SH-SY5Y (cell line): Measurements from ENCODE around the gene TBC1D22A.

Source experiments
- GATA2 ChIP-seq: IDR thresholded peaks from 2 replicates; pipeline ENCODE4 v1.6.1; 2011; ENCODE audit warnings: mild to moderate bottlenecking, low read depth, low read length
- GATA3 ChIP-seq: IDR thresholded peaks from 2 replicates; pipeline ENCODE4 v1.6.1; 2011; ENCODE audit warnings: low read depth, mild to moderate bottlenecking, low read length, moderate library complexity

DNA sequence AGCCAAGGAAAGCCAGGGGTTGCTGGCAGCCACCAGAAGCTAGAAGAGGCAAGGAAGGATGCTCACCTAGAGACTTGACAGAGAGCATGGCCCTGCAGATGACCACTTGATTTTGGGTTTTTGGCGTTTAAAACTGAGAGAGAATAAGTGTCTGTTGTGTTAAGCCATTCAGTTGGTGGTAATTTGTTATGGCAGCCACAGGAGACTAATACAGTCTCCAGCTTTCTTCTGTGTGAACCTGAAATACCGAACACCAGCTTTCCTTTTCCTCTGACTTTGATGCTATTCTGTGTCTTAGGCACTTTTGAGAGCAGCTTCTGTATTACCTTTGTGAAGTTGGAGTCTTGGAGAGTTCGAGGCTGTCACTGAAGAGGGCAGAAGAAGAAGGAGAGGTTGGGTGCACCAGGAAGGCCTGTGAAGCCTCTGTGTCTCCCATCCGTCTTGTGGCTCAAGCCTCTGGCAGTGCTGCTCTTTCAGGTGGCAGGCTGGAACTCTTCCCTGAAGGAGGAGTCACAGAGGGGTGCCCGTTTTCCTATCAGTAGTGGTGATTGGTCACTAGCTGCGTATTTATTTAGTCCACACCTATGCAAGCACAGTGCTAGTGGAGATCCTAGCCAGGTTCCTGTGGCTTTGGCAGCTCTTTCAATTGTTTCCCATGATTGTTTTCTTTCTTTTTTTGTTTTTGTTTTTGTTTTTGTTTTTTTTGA is 2.5 kb downstream of the TBC1D22A start:
- no peak for TF ChIP-seq GATA2
- TF ChIP-seq GATA3, result no peak
